HG03135 (cell line): ENCODE data around the gene TNP2.

ENCODE experiments used
- ATAC-seq: cut with Tn5 transposase; IDR thresholded peaks from one replicate; pipeline ENCODE4 v1.9.1; 2021; ENCODE audit warnings: mild to moderate bottlenecking, moderate library complexity; ENCODE audit not compliant: unreplicated experiment

The TNP2 gene

GRCh38 chr16:11245222-11245737 is 23.8 kb downstream of the TNP2 start:
- ATAC-seq: no peak

DNA sequence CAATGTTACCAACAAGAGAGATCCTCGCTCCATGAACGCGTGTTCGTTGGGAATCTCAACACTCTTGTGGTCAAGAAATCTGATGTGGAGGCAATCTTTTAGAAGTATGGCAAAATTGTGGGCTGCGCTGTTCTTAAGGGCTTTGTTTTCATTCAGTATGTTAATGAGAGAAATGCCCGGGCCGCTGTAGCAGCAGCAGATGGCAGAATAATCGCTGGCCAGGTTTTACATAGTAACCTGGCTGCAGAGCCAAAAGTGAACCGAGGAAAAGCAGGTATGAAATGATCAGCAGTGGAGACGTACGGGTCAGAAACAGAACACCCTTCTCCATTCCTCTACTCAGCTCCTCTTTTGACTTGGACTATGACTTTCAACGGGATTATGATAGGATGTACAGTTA is 26.5 kb downstream of the TNP2 start:
- ATAC-seq: no peak

- ATAC-seq: no peak
Observed at GRCh38 chr16:11241480-11242204, 27.5 kb downstream of the TNP2 start.

DNA sequence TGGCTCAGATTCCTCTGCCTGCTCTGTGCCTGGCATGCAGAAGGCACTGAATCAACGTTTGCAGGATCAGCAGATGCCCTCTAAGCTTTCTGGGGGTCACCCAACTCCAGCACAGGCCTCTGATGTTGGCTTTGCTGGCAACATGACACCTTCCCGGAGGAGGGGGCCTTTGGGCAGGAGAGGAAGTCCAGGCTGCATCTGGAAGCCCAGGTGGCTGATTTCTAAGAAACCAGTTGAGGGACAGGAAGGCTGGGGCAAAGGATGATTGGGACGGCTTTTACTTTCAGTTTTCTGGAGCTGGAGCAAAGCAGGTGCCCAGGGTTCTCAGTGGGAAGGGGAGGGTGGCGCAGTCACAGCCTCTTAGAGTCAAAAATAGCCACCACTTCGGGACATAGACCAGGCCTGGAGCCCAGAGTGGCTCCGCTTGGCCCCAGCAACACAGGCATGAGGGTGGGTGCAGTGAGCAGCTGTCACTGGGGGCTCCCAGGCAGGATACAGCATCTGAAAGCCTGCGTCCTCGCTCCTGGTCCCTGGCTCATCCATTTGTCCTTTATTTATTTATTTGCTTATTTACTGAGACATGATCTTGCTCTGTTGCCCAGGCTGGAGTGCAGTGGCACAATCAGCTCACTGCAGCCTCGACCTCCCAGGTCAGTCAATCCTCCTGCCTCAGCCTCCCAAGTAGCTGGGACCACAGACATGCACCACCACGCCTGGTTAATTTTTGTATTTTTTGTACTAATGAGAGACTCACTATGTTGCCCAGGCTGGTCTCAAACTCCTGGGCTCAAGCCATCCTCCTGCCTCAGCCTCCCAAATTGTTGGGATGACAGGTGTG is 28.3 kb downstream of the TNP2 start:
- ATAC-seq: no peak

GRCh38 chr16:11239644-11240632 is 29.2 kb downstream of the TNP2 start:
- ATAC-seq: no peak

DNA sequence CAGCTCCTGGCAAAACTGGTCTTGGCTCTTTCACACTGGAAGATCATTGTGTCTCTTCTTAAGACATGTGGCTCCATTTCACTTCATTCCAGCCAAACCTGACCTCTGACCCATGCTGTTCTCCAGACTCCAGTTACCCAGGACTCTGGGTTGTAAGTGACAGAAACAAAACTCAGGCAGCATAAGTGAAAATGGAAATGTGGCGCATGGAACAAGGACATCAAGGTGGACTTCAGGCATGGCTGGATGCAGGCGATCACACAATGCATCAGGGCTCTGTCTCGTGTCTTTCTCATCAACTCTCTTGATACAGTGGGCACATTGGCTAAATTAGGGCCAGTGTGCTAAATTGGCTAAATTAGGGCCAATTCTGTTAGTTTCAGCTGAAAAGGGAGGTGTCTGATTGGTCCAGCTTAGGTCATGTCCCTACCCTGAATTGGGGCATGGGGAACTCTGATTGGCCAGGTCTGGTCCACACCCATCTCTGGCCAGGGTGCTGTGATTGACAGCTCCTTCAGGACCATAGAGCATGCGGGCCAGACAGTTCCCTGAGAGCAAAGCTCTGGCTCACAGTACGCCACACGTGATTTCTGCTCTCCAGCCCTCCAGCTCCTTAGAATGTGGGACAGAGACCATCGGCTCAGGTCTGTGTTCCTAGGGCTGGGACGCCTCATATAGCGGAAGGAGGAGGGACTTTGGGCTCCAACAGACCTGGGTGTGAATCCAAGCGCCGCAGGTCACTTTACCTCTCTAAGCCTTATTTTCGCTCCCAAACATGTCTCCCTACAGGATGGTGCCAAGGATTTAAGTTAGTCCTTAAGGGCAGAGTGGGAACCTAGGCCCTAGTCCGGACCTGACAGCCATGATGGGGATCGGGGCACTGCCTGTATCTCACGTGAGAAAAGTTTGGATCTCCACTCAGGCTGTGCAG is 30.6 kb downstream of the TNP2 start:
- no peak for ATAC-seq

- ATAC-seq: no peak
Observed at GRCh38 chr16:11236461-11237254, 32.5 kb downstream of the TNP2 start.

DNA sequence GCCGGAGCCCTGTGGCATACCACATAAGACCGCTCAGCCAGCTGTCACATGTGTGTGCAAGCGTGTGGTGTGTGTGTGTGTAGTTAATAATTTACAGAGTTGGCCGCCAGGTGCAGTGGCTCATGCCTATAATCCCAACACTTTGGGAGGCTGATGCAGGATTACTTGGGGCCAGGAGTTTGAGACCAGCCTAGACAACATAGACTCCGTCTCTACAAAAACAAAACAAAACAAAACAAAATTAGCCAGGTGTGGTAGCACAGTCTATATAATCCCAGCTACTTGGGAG is 33.5 kb downstream of the TNP2 start:
- ATAC-seq: no peak

- ATAC-seq: no peak
Observed at GRCh38 chr16:11234884-11235702, 34.0 kb downstream of the TNP2 start.

DNA sequence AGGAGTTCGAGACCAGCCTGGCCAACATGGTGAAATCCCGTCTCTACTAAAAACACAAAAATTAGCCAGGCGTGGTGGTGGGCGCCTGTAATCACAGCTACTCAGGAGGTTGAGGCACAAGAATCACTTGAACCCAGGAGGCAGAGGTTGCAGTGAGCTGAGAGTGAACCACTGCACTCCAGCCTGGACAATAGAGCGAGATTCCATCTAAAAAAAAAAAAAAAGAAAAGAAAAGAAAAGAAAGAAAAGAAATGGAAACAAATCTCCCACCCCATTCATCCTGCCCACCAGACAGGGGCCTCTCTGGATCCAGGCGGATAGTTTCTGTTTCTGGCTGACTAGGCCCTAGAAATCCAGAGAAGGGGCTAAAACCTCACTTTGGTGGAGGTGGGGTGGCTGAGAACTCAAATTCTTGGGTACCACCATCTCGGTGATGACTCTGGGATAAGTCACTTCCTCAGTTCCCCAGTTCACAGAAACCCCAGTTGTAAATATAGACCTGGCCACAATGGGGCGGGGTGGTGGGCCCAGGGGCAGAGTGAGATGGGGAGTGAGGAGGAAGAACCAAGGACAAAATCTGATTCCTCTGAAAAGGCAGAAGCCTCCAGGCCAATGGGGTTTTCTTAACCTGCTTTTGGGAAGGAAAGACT is 35.3 kb downstream of the TNP2 start:
- no peak for ATAC-seq

DNA sequence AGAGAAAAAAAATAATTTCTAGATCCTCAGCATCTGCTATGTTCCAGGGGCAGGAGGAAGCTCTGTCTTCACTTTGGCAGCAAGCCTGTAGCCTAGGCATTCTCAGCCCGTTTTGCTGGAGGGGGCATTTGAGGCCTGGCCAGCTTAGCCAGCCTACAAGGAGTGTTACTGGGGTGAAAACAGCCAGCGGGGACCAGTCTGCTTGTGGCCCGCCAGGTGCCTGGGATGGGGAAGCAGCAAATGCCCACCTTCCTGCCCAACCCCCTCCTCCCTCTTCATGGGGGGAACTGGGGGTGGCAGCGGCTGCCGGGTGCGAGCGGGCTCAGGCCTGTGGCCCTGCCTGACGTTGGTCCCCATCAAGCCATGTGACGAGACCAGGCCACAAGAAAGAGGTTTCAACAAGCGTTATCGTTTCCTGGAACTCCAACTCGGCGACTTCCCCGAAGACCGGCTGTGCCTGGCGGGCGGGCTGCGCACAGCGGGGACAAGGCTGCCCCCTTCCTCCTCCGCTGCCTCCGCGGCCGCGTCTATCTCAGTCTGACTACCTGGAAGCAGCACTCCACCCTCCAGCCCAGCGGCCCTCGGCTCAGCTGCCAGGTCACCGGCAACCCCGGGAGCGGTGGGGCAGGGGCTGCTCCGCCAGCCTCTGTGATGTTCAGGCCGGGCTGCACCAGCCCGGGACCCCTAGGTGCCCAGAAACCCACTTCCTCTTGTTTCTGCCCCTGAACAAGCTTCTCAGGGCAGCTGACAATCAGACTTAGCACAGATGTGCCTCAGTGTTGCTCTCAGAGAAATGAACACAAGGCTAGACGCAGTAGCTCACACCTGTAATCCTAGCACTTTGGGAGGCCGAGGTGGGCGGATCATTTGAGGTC is 36.0 kb downstream of the TNP2 start:
- peak; percentile 55 for ATAC-seq

GRCh38 chr16:11232302-11232851 is 36.7 kb downstream of the TNP2 start:
- no peak for ATAC-seq

DNA sequence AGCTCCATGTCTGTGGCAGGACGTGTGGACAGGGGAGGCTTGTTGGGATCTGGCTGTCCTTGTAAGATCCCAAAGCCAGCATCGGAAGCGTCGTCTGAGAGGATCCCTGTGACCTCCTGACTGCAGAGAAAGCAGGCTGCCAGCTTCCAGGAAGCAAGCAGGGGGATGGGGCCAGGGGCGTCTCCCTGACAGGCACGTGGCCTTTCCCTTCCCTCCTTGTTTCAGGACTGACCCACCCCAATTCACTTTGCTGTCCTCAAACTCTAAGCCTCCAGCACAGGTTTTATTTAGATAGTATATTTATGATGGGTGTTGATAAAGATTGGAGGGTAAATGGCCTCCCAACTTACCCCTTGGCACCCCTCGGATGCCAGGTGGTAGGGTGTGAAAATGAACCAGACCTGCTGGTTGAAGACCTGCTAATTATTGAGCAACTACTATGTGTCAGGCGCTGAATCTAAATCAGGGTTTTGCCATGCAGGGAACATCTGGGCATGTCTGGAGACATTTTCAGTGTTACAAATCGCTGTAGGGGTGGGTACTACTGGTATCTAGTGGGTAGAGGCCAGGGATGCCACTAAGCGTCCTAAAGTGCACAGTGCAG is 37.7 kb downstream of the TNP2 start:
- no peak for ATAC-seq

- no peak for ATAC-seq
Observed at GRCh38 chr16:11229906-11230305, 39.2 kb downstream of the TNP2 start.

GRCh38 chr16:11229432-11229831 is 39.7 kb downstream of the TNP2 start:
- ATAC-seq: no peak
